ENCODE data around the gene MAN1A1. TPM values are rescaled to one million over a fixed set of nuclear protein-coding genes. Genes with fewer than 3 reads are reported as not detected.
A peak's percentile ranks its signal among the peaks of the same experiment; 100 is the strongest.

Gene MAN1A1
- total RNA-seq, 1 donor, result 175 TPM

DNA sequence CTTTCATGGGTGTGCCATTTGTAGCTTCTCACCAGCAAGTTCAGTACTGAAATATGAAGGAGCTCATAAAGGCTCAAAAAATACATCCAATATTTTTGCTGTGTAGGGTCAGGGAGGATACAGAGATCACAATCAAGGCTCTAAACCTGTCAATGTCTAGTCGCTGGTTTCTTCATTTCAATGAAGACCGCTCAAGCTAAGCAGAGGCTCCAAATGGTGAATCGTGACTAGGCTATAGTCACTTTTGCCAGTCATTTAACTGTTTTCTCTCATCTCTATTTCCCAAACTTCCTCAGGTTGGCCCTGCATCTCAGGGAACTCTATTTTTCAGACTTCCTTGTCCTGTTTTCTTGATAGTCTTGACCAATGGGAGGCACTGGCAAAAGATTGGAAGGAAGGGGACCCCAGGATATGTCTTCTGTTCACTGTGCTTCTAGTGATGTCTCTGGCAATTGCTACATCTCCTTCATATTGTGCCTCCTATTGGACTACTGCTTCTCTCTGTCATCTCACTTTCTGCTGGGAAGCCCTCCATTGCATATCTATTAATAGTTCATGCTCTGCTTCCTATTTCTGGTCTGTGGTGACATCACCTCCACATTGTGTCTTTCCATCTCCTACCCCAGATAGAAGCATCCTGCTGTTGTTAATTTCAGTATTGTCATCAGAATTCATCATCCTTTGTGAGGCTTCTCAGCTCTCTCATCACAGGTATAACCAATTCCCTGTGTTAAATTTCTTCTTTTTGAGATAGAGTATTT, 183.4 kb downstream of the MAN1A1 start:
- TF ChIP-seq, protein P1, sequence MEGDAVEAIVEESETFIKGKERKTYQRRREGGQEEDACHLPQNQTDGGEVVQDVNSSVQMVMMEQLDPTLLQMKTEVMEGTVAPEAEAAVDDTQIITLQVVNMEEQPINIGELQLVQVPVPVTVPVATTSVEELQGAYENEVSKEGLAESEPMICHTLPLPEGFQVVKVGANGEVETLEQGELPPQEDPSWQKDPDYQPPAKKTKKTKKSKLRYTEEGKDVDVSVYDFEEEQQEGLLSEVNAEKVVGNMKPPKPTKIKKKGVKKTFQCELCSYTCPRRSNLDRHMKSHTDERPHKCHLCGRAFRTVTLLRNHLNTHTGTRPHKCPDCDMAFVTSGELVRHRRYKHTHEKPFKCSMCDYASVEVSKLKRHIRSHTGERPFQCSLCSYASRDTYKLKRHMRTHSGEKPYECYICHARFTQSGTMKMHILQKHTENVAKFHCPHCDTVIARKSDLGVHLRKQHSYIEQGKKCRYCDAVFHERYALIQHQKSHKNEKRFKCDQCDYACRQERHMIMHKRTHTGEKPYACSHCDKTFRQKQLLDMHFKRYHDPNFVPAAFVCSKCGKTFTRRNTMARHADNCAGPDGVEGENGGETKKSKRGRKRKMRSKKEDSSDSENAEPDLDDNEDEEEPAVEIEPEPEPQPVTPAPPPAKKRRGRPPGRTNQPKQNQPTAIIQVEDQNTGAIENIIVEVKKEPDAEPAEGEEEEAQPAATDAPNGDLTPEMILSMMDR (IDR thresholded peaks at IDR 0.05; ENCODE audit: insufficient read depth, low read length), result no peak
- H3K4me3 ChIP-seq (ENCODE audit: low read depth, low read length), result no peak overlapping the region
- DNase-seq (ENCODE audit: low read depth), result no peak

DNA sequence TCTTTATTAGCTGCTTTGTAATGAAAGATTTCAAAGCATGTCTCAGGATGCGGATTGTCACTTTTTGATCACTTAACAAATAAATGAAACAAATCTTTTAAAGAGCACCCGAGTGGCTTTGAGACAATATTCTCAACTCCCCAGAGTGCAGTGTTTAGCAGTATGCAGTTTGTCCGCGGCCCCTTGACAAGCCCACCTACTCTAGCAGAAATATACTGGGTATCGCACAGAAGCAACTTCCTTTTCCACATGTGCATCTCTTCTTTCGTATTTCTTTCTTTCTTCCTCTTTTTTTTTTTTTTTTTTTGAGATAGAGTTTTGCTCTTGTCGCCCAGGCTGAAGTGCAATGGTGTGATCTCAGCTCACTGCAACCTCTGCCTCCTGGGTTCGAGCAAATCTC, 186.6 kb downstream of the MAN1A1 start:
- no peak overlapping the region for H3K4me3 ChIP-seq (ENCODE audit: low read depth, low read length)
- TF ChIP-seq, protein P1 (IDR thresholded peaks at IDR 0.05; ENCODE audit: insufficient read depth, low read length), result no peak
- DNase-seq (ENCODE audit: low read depth), result no peak

DNA sequence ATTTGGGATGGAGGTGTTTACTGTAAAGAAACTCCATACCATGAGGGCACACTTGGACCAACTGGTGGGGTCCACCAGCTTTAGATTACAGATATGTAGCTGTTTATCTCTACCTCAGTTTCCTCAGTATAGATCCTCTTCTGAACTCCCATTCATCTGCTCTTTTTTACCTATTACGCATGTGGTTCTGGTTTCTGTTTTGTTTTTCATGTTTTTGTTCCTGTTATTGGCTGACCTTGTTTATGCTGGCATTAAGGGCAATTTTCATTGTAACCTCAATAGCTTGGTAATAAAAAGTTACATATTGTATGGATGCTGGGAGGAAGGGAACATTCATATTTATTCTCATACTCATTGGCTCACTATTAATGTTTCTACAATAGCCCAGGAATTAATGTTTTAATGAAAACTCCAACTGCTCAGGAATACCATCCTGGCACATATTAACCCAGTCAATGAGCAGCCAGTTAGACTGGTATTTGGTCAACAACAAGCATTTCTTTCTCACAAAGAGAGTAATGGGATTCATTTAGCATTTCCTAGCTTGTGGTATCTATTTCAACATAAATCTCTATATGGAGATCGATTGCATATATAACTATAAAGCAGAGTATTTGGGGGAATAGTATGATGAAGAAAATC, 187.3 kb downstream of the MAN1A1 start:
- H3K4me3 ChIP-seq (ENCODE audit: low read depth, low read length), result no peak overlapping the region
- no peak for DNase-seq (ENCODE audit: low read depth)
- TF ChIP-seq, protein P1 (IDR thresholded peaks at IDR 0.05; ENCODE audit: insufficient read depth, low read length), result no peak

DNA sequence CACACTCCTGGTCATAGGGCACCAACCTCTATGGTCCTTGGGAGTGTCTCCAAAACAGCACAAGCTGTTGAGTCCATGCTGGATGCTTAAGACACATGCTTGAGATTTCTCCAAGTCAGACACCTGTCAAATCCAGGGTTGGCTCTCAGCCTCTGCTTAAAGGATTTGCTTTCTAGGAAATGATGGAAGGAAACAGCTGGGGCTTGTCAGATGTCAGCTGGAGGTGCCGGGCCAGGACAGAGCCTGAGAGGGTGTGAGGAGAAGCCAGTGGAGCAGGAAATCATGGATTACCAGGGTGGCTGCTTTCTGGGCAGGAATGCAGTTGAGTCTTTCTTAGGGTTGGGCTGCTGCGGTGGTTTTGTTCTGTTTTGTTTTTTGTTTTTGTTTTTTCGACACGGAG, 188.1 kb downstream of the MAN1A1 start:
- no peak overlapping the region for H3K4me3 ChIP-seq (ENCODE audit: low read depth, low read length)
- peak; percentile 41 for DNase-seq (ENCODE audit: low read depth)

DNA sequence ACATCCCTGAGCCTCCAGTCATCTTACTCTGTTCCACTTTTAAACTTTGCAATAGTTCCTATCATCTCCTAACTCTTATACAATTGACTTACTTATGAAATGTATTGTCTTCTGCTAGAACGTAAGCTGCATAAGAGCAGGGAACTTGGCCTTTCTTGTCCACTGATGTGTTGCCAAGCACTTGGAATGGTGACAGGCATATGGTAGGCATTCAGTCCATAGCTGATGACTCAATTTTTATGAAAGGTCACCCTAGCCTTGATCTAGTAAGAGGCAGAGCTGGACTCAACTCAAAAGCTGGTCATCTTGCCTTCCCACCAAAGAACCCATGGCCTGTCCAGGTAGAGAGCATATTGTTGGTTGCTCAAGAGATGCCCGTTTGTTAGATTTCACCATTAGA, 188.7 kb downstream of the MAN1A1 start:
- peak; percentile 62 for DNase-seq (ENCODE audit: low read depth)
- TF ChIP-seq, protein P1 (IDR thresholded peaks at IDR 0.05; ENCODE audit: insufficient read depth, low read length), result no peak
- no peak overlapping the region for H3K4me3 ChIP-seq (ENCODE audit: low read depth, low read length)

More for the DNA sequence above, 188.1 kb downstream of the MAN1A1 start:
- TF ChIP-seq, protein P1 (IDR thresholded peaks at IDR 0.05; ENCODE audit: insufficient read depth, low read length), result no peak

DNA sequence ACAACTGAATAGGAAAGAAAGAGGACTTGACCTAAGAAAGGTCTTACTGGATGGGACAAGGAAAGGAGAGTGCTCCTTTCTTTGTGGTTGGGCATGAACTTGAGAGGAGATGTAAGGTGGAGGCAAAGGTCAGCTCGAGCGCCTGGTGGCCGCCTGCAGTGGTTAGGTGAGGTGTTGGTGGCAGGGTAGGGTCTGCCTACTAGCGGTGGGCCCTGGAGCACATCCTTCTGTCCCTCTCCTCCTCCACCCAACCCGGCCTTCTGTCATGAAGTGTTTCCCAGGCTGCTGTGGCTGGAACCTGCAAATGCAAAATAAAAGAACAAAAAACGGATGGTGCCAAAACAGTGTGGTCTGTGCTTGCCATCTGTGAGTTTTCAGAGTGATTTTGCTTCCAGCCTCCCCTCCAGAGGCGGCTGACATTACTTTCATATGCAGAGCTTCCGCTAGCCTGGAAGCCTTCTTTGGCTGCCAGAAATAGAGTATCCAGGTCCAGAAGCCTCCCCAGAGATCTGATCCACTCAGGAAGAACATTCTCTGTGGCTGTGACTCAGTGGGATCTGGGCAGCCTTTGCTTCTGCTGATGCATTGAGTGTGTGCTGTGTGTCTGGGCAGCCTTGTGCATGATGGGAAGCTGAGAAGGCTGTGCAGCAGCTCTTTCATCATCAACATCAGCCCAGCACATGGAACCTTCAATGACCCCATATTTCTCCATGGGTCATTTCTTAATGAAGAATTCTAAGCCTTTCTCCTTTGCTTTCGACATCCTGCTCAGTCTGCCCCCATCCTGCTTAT, 191.3 kb downstream of the MAN1A1 start:
- TF ChIP-seq, protein P1 (IDR thresholded peaks at IDR 0.05; ENCODE audit: insufficient read depth, low read length), result no peak
- H3K4me3 ChIP-seq (ENCODE audit: low read depth, low read length), result no peak overlapping the region
- DNase-seq (ENCODE audit: low read depth), result peak; percentile 98

Measured in fibroblast of the aortic adventitia (primary cell).